ENCODE measurements around the gene ENDOV. TPM values are rescaled to one million over a fixed set of nuclear protein-coding genes. Genes with fewer than 3 reads are reported as not detected.

The ENDOV gene
- total and polyA plus RNA-seq, 2 of the 13 experiments (the other 11 are each of a cell fraction or from before 2014, with no cell fraction given) = 15.1 to 17.1 TPM

DNA sequence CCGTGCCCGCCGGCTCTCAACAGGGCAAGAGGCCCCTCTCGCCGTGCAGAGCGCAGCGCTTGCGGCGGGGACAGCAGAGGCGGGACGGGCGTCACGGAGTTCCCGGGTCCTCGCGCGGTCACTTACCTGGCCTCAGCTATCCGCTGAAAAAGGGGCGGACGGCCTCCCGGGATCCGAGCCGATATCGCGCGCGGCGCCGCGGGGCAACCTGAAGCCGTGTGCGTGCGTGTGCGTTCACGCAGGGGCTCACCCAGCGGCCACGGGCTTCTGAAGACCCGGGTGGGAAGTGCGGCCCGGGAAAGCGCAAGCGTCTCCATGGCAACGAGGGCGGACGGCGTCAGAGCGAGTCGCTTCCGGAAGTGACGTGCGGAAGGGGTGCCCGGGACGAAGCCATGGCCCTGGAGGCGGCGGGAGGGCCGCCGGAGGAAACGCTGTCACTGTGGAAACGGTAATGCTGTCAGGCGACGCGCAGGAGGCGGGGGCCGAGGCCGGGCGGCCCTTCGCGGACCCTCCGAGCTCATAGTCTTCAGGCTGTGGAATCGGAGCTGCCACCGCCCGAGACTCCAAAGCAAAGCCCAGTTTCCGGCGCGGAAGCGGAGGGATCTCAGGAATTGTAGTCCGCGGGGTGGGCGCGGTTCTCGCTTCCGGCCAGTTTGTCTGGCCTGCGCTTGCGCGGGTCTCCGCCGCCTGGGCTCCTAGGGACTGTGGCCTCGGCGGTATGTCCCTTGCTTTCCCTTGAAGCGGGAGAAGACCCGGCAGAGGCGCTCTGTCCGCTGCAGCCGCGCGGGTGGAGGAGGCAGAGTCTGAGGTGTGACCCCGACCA is at the start of gene ENDOV (continued):
- TF ChIP-seq ZNF788 (CRISPR knock-in tag; IDR thresholded peaks at IDR 0.05; ENCODE audit: borderline replicate concordance) (peak; percentile 88), SNAPC4 (CRISPR knock-in tag; IDR thresholded peaks at IDR 0.05) (no peak), ZNF446 (CRISPR knock-in tag; IDR thresholded peaks at IDR 0.05) (peak; percentile 83; the same call in 1 of the 2 replicates), ZSCAN20 (CRISPR knock-in tag; IDR thresholded peaks at IDR 0.05; ENCODE audit: borderline replicate concordance) (no peak), SNRNP70 (IDR thresholded peaks at IDR 0.05; ENCODE audit: low read depth, low read length) (no peak), ELF3 (CRISPR knock-in tag; IDR thresholded peaks at IDR 0.05) (peak; percentile 70; the same call in 1 of the 2 replicates), TSC22D2 (CRISPR knock-in tag; IDR thresholded peaks at IDR 0.05; ENCODE audit: borderline replicate concordance) (0 out of 2 replicates have a peak, but pooled peaks have one; percentile 32), HNF1A (IDR thresholded peaks at IDR 0.05; ENCODE audit: low read depth) (peak; percentile 46; the same call in 1 of the 2 replicates), HNF1A (CRISPR knock-in tag; IDR thresholded peaks at IDR 0.05; ENCODE audit: borderline replicate concordance) (peak; percentile 53; the same call in 1 of the 2 replicates), ZNF354B (CRISPR knock-in tag; IDR thresholded peaks at IDR 0.05) (peak; percentile 95), ZNF777 (CRISPR knock-in tag; IDR thresholded peaks at IDR 0.05) (0 out of 2 replicates have a peak, but pooled peaks have one; percentile 18), ZBTB1 (CRISPR knock-in tag; IDR thresholded peaks at IDR 0.05; ENCODE audit: borderline replicate concordance) (0 out of 2 replicates have a peak, but pooled peaks have one; percentile 20), SIX1 (CRISPR knock-in tag; IDR thresholded peaks at IDR 0.05; ENCODE audit: borderline replicate concordance) (peak; percentile 13; the same call in 1 of the 2 replicates), ZNF367 (CRISPR knock-in tag; IDR thresholded peaks at IDR 0.05; ENCODE audit: borderline replicate concordance) (0 out of 2 replicates have a peak, but pooled peaks have one; percentile 76)
- TF ChIP-seq, protein P1, sequence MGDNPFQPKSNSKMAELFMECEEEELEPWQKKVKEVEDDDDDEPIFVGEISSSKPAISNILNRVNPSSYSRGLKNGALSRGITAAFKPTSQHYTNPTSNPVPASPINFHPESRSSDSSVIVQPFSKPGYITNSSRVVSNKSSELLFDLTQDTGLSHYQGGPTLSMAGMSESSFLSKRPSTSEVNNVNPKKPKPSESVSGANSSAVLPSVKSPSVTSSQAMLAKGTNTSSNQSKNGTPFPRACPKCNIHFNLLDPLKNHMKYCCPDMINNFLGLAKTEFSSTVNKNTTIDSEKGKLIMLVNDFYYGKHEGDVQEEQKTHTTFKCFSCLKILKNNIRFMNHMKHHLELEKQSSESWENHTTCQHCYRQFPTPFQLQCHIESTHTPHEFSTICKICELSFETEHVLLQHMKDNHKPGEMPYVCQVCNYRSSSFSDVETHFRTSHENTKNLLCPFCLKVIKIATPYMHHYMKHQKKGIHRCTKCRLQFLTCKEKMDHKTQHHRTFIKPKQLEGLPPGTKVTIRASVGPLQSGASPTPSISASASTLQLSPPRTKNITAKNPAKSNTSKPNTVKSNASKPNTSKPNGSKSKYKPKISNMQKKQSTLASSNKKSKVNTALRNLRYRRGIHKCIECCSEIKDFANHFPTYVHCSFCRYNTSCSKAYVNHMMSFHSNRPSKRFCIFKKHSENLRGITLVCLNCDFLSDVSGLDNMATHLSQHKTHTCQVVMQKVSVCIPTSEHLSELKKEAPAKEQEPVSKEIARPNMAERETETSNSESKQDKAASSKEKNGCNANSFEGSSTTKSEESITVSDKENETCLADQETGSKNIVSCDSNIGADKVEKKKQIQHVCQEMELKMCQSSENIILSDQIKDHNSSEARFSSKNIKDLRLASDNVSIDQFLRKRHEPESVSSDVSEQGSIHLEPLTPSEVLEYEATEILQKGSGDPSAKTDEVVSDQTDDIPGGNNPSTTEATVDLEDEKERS (CRISPR knock-in tag; IDR thresholded peaks at IDR 0.05) = peak; percentile 10; the same call in 1 of the 2 replicates
